Measurements from ENCODE around the gene SLC48A1.

The SLC48A1 gene

GRCh38 chr12:47783024-47783755, 10.2 kb downstream of the SLC48A1 start:
- Histone ChIP-seq H3K4me3 (ENCODE audit: low read depth, low read length) (no peak overlapping the region), H3K27me3 (replicated peaks) (no peaks in the 10 kb centered on the region), H3K27ac (no peak overlapping the region), H3K36me3 (replicated peaks) (peaks cover 65% of the 10 kb centered on the region)
- in situ Hi-C loops (cut with HindIII; ENCODE audit: low pct_ligation_motif_present, low sequenced_read_pairs) = no loop called here
- no peak for TF ChIP-seq CTCF (IDR thresholded peaks at IDR 0.05; ENCODE audit: low read depth, low read length, missing control alignments)
- no peak for DNase-seq

- TF ChIP-seq CTCF (IDR thresholded peaks at IDR 0.05; ENCODE audit: low read depth, low read length, missing control alignments) = no peak
- in situ Hi-C loops (cut with HindIII; ENCODE audit: low pct_ligation_motif_present, low sequenced_read_pairs) = no loop called here
- Histone ChIP-seq H3K36me3 (replicated peaks) (peaks cover 75% of the 10 kb centered on the region), H3K27ac (no peak overlapping the region), H3K27me3 (replicated peaks) (no peaks in the 10 kb centered on the region), H3K4me3 (ENCODE audit: low read depth, low read length) (no peak overlapping the region)
- DNase-seq = no peak
Observed at GRCh38 chr12:47783821-47784819, 11.1 kb downstream of the SLC48A1 start.

GRCh38 chr12:47785036-47785886, 12.2 kb downstream of the SLC48A1 start:
- in situ Hi-C loops (cut with HindIII; ENCODE audit: low pct_ligation_motif_present, low sequenced_read_pairs) = no loop called here
- Histone ChIP-seq H3K27ac (no peak overlapping the region), H3K27me3 (replicated peaks) (no peaks in the 10 kb centered on the region), H3K4me3 (ENCODE audit: low read depth, low read length) (no peak overlapping the region), H3K36me3 (replicated peaks) (peaks cover 86% of the 10 kb centered on the region)
- DNase-seq = no peak
- TF ChIP-seq CTCF (IDR thresholded peaks at IDR 0.05; ENCODE audit: low read depth, low read length, missing control alignments) = no peak

GRCh38 chr12:47785887-47786661, 13.0 kb downstream of the SLC48A1 start:
- Histone ChIP-seq H3K4me3 (ENCODE audit: low read depth, low read length) (no peak overlapping the region), H3K27ac (no peak overlapping the region), H3K27me3 (replicated peaks) (no peaks in the 10 kb centered on the region), H3K36me3 (replicated peaks) (peaks cover 94% of the 10 kb centered on the region)
- in situ Hi-C loops (cut with HindIII; ENCODE audit: low pct_ligation_motif_present, low sequenced_read_pairs) = no loop called here
- no peak for DNase-seq
- no peak for TF ChIP-seq CTCF (IDR thresholded peaks at IDR 0.05; ENCODE audit: low read depth, low read length, missing control alignments)

Data from brain microvascular endothelial cell (primary cell).